SK-N-MC (cell line): ENCODE data around the gene HOXA6.

Experiments used
- DNase-seq: peaks from one replicate; pipeline ENCODE4 v3.0.0-alpha.2; 2011; ENCODE audit warnings: low read depth, low spot score
- H3K27ac ChIP-seq: fragments of 200-600 bp; sonication (generic); 2 replicates; pipeline ENCODE4 v1.5.1; 2016; ENCODE audit warnings: mixed run types
- H3K36me3 ChIP-seq: fragments of 200-600 bp; sonication (generic); 2 replicates; pipeline ENCODE4 v1.6.1; 2017; ENCODE audit warnings: antibody characterized with exemption, low read length, mixed read lengths; ENCODE audit not compliant: insufficient read depth
- H3K4me3 ChIP-seq: fragments of 200-600 bp; sonication (generic); 2 replicates; pipeline ENCODE4 v1.5.1; 2016
- H3K9ac ChIP-seq: fragments of 200-600 bp; sonication (generic); 2 replicates; pipeline ENCODE4 v1.8.0; 2017; ENCODE audit warnings: mixed run types, mixed read lengths; ENCODE audit not compliant: insufficient read length
- H3K9me3 ChIP-seq: fragments of 200-600 bp; sonication (generic); 2 replicates; pipeline ENCODE4 v1.6.1; 2017; ENCODE audit warnings: low read depth, mild to moderate bottlenecking, antibody characterized with exemption, low read length, moderate library complexity, mixed read lengths
- EZH2 ChIP-seq: fragments of 200-600 bp; sonication (generic); IDR thresholded peaks from one replicate; pipeline ENCODE4 v1.6.1; 2017; ENCODE audit warnings: antibody characterized with exemption
- FOXP2 ChIP-seq: optimal IDR thresholded peaks from 2 replicates; pipeline ENCODE3; 2011; ENCODE audit warnings: mild to moderate bottlenecking, moderate library complexity; ENCODE audit not compliant: insufficient read depth; ENCODE audit errors: extremely low read length, control extremely low read depth
- POLR2AphosphoS5 ChIP-seq: IDR thresholded peaks from 2 replicates; pipeline ENCODE4 v1.6.1; 2012; ENCODE audit warnings: mild to moderate bottlenecking, low read depth, low read length, borderline replicate concordance

HOXA6 gene

GRCh38 chr7:27185854-27186667 is 38.5 kb upstream of the HOXA6 start:
- TF ChIP-seq POLR2AphosphoS5, result no peak
- no peak overlapping the region for H3K4me3 ChIP-seq
- no peak for DNase-seq

GRCh38 chr7:27185013-27185853 is 37.7 kb upstream of the HOXA6 start, which contains the start of gene HOXA11:
TSS of gene HOXA11 (minus strand) at chr7:27185232. CDS start at chr7:27185144, 88 bp downstream.
- Histone ChIP-seq H3K4me3 (peak within 1 kb of the TSS; percentile 64), H3K9me3 (no peaks in the 10 kb centered on the region), H3K9ac (peak within 1 kb of the TSS; percentile 33), H3K36me3 (no peaks in the 10 kb centered on the region), H3K27ac (no peak within 1 kb of the TSS)
- DNase-seq, result no peak
- TF ChIP-seq POLR2AphosphoS5 (no peak), FOXP2 (no peak), EZH2 (no peak)

More at GRCh38 chr7:27185854-27186667, 38.5 kb upstream of the HOXA6 start:
- Histone ChIP-seq H3K27ac (no peak overlapping the region), H3K36me3 (no peaks in the 10 kb centered on the region), H3K9ac (no peak overlapping the region), H3K9me3 (no peaks in the 10 kb centered on the region)

GRCh38 chr7:27184337-27185012 is 36.9 kb upstream of the HOXA6 start:
- Histone ChIP-seq H3K4me3 (peak overlapping the region; percentile 64), H3K9ac (peak overlapping the region; percentile 33), H3K36me3 (no peaks in the 10 kb centered on the region), H3K27ac (no peak overlapping the region), H3K9me3 (no peaks in the 10 kb centered on the region)
- DNase-seq, result no peak
- TF ChIP-seq EZH2 (no peak), POLR2AphosphoS5 (no peak), FOXP2 (no peak)

- peak overlapping the region; percentile 64 for H3K4me3 ChIP-seq
- H3K9ac ChIP-seq, result peak overlapping the region; percentile 33
- no peaks in the 10 kb centered on the region for H3K9me3 ChIP-seq
- H3K36me3 ChIP-seq, result no peaks in the 10 kb centered on the region
- no peak for TF ChIP-seq FOXP2
- TF ChIP-seq EZH2, result no peak
- TF ChIP-seq POLR2AphosphoS5, result no peak
- H3K27ac ChIP-seq, result no peak overlapping the region
- no peak for DNase-seq
These were observed 36.2 kb upstream of the HOXA6 start for GRCh38 chr7:27183682-27184336.

- no peak overlapping the region for H3K9ac ChIP-seq
- no peak for DNase-seq
- H3K4me3 ChIP-seq, result no peak overlapping the region
- no peaks in the 10 kb centered on the region for H3K36me3 ChIP-seq
- H3K9me3 ChIP-seq, result no peaks in the 10 kb centered on the region
- no peak for TF ChIP-seq POLR2AphosphoS5
- TF ChIP-seq FOXP2, result no peak
- TF ChIP-seq EZH2, result no peak
- no peak overlapping the region for H3K27ac ChIP-seq
These were observed 35.5 kb upstream of the HOXA6 start for GRCh38 chr7:27182861-27183681.

- TF ChIP-seq POLR2AphosphoS5, result no peak
- TF ChIP-seq EZH2, result no peak
- no peak for TF ChIP-seq FOXP2
- DNase-seq, result no peak
- Histone ChIP-seq H3K9me3 (no peaks in the 10 kb centered on the region), H3K4me3 (no peak overlapping the region), H3K9ac (no peak overlapping the region), H3K36me3 (no peaks in the 10 kb centered on the region), H3K27ac (no peak overlapping the region)
These were observed 34.8 kb upstream of the HOXA6 start for GRCh38 chr7:27182285-27182841.

- TF ChIP-seq POLR2AphosphoS5 (no peak), EZH2 (no peak), FOXP2 (no peak)
- no peaks in the 10 kb centered on the region for H3K36me3 ChIP-seq
- DNase-seq, result no peak
- H3K27ac ChIP-seq, result no peak overlapping the region
- H3K9me3 ChIP-seq, result no peaks in the 10 kb centered on the region
- no peak overlapping the region for H3K9ac ChIP-seq
- no peak overlapping the region for H3K4me3 ChIP-seq
These were observed 34.3 kb upstream of the HOXA6 start for GRCh38 chr7:27181795-27182275.
